Smooth muscle cell (in vitro differentiated cells): Measurements from ENCODE around the gene MMP25. TPM values are rescaled to one million over a fixed set of nuclear protein-coding genes. Genes with fewer than 3 reads are reported as not detected.

Source experiments
- DNase-seq: peaks from one replicate; lab custom pipeline; 2025; ENCODE audit not compliant: unreplicated experiment; lab: John Stamatoyannopoulos, UW
- H2AFZ ChIP-seq: fragments of 200-600 bp; sonication (generic); 2 replicates; pipeline ENCODE4 v1.6.0; 2016; ENCODE audit warnings: antibody characterized with exemption, low read depth, mild to moderate bottlenecking
- H3F3A ChIP-seq: fragments of 200-600 bp; sonication (generic); 2 replicates; pipeline ENCODE4 v1.6.0; 2017; ENCODE audit warnings: antibody characterized with exemption, low read depth
- H3K27ac ChIP-seq: fragments of 200-600 bp; sonication (generic); 2 replicates; pipeline ENCODE4 v1.5.1; 2016; ENCODE audit warnings: low read depth, mild to moderate bottlenecking
- H3K27me3 ChIP-seq: fragments of 200-600 bp; sonication (generic); 2 replicates; pipeline ENCODE4 v1.6.1; 2016; ENCODE audit warnings: low read depth, mild to moderate bottlenecking
- H3K36me3 ChIP-seq: fragments of 200-600 bp; sonication (generic); 2 replicates; pipeline ENCODE4 v1.5.1; 2016; ENCODE audit warnings: low read depth
- H3K4me1 ChIP-seq: fragments of 200-600 bp; sonication (generic); 2 replicates; pipeline ENCODE4 v1.5.1; 2016; ENCODE audit warnings: low read depth
- H3K4me2 ChIP-seq: fragments of 200-600 bp; sonication (generic); 2 replicates; pipeline ENCODE4 v1.6.0; 2016; ENCODE audit warnings: mild to moderate bottlenecking
- H3K4me3 ChIP-seq: fragments of 200-600 bp; sonication (generic); 2 replicates; pipeline ENCODE4 v1.5.1; 2016; ENCODE audit warnings: mild to moderate bottlenecking
- H3K79me2 ChIP-seq: fragments of 200-600 bp; sonication (generic); 2 replicates; pipeline ENCODE4 v1.6.0; 2016; ENCODE audit warnings: low read depth, mild to moderate bottlenecking
- H3K9ac ChIP-seq: fragments of 200-600 bp; sonication (generic); 2 replicates; pipeline ENCODE4 v1.6.0; 2016; ENCODE audit warnings: low read depth
- H3K9me3 ChIP-seq: fragments of 200-600 bp; sonication (generic); replicated peaks from 2 replicates; pipeline ENCODE4 v1.5.1; 2016; ENCODE audit warnings: low read depth
- H4K20me1 ChIP-seq: fragments of 200-600 bp; sonication (generic); 2 replicates; pipeline ENCODE4 v1.6.0; 2016; ENCODE audit warnings: low read depth
- WGBS: methylation state at CpG from one replicate; pipeline ENCODE4 v1.1.7; 2016; ENCODE audit warnings: low lambda C conversion rate; 5-methylcytosine and 5-hydroxymethylcytosine counted together
- polyA plus RNA-seq: library from polyadenylated mRNA; unstranded; fragments of >200 nt; fragmentation: Nextera tagmentation; extraction: Ambion mirVana; gene quantifications from 2 replicates; pipeline ENCODE4 v1.2.1, GENCODE V29; 2016
- total RNA-seq: library from RNA; depleted of rRNA; stranded (reverse); fragments of >200 nt; gene quantifications from 2 replicates; pipeline ENCODE4 v1.2.3, GENCODE V29; 2014
- TF ChIP-seq, protein P1 (sequence below): fragments of 200-600 bp; sonication (generic); IDR thresholded peaks from 2 replicates; pipeline ENCODE4 v1.5.1; 2017; ENCODE audit warnings: borderline replicate concordance, mild to moderate bottlenecking, antibody characterized with exemption; ENCODE audit not compliant: insufficient read depth, poor library complexity, severe bottlenecking

The MMP25 gene
- total and polyA plus RNA-seq, 2 experiments from 2014 or later: 0.90 to 1.3 TPM

DNA sequence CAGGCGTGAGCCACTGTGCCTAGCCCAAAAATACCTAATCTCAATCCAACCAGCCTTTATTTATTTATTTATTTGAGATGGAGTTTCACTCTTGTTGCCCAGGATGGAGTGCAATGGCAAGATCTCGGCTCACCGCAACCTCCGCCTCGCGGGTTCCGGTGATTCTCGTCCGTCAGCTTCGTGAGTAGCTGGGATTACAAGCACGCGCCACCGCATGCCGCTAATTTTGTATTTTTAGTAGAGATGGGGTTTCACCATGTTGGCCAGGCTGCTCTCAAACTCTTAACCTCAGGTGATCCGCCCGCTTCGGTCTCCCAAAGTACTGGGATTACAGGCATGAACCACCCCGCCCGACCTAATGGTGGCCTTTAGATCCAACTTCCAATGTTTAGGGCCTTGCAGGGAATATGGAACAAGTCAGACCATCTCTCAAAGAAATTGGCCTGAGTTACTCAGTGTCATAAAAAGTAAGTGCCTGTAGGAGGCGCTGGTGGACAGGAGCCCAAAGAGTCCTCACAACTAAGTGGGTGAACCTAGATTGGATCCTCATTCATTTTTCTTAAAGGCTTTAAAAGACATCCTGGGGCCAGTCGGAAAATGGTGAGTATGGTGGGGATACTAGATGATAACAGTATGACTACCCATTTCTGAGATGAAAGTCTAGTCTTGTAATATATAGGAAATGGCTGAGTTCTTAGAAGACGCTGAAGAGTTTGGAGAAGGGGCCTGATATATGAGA is 48.1 kb downstream of the MMP25 start:
- Histone ChIP-seq H4K20me1 (no peaks in the 10 kb centered on the region), H3F3A (no peaks in the 10 kb centered on the region), H3K4me3 (no peak overlapping the region), H3K9ac (no peak overlapping the region), H3K79me2 (no peaks in the 10 kb centered on the region), H3K36me3 (no peaks in the 10 kb centered on the region), H2AFZ (no peak overlapping the region), H3K27ac (no peak overlapping the region), H3K9me3 (no peaks in the 10 kb centered on the region), H3K4me1 (peaks cover 9% of the 10 kb centered on the region), H3K27me3 (no peaks in the 10 kb centered on the region), H3K4me2 (no peak overlapping the region)
- no peak for DNase-seq
- TF ChIP-seq, protein P1, sequence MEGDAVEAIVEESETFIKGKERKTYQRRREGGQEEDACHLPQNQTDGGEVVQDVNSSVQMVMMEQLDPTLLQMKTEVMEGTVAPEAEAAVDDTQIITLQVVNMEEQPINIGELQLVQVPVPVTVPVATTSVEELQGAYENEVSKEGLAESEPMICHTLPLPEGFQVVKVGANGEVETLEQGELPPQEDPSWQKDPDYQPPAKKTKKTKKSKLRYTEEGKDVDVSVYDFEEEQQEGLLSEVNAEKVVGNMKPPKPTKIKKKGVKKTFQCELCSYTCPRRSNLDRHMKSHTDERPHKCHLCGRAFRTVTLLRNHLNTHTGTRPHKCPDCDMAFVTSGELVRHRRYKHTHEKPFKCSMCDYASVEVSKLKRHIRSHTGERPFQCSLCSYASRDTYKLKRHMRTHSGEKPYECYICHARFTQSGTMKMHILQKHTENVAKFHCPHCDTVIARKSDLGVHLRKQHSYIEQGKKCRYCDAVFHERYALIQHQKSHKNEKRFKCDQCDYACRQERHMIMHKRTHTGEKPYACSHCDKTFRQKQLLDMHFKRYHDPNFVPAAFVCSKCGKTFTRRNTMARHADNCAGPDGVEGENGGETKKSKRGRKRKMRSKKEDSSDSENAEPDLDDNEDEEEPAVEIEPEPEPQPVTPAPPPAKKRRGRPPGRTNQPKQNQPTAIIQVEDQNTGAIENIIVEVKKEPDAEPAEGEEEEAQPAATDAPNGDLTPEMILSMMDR: peak; percentile 48
- 86% methylated on average over 22 of the region's 22 CpGs for WGBS

DNA sequence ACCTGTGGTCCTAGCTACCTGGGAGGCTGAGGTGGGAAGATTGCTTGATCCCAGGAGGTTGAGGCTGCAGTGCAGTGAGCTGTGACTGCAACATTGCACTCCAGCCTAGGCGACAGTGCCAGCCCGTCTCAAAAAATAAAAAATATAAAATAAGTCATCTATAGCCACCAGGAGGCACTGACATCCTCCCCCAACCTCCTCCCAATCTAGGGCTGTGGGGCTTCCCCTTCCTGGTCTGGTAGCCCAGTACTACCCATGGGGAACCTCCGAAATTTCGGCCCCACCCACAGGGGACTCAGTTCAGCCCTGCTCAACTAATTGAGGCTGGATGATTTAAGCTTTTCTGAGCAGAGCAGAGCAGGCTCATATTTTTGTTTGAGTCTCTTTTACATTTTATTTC is 49.5 kb downstream of the MMP25 start:
- H3K4me3 ChIP-seq: no peak overlapping the region
- H3F3A ChIP-seq: no peaks in the 10 kb centered on the region
- no peaks in the 10 kb centered on the region for H3K9me3 ChIP-seq
- no peaks in the 10 kb centered on the region for H3K79me2 ChIP-seq
- no peak for DNase-seq
- no peak overlapping the region for H2AFZ ChIP-seq
- peaks cover 9% of the 10 kb centered on the region for H3K4me1 ChIP-seq
- TF ChIP-seq, protein P1: peak; percentile 10
- no peak overlapping the region for H3K4me2 ChIP-seq
- H4K20me1 ChIP-seq: no peaks in the 10 kb centered on the region
- H3K27me3 ChIP-seq: no peaks in the 10 kb centered on the region
- no peaks in the 10 kb centered on the region for H3K36me3 ChIP-seq
- H3K9ac ChIP-seq: no peak overlapping the region
- WGBS: 81% methylated on average over 4 of the region's 4 CpGs
- H3K27ac ChIP-seq: no peak overlapping the region

DNA sequence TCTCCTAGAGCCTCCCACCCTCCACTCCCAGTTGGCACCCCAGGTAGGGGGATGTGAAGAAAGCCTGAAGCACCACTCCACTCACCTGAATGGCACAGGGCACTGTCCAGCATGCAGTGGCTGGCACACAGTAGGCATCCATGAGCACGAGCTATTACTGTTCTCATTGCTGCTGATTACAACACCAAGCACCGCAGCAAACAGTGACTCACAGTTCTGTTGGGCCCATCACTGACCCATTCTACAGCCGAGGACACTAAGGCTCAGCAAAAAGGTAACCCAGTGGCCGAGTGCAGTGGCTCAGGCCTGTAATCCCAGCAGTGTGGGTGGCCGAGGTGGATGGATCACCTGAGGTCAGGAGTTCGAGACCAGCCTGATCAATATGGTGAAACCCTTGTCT is 50.0 kb downstream of the MMP25 start:
- H3K27ac ChIP-seq: no peak overlapping the region
- no peak overlapping the region for H3K4me3 ChIP-seq
- WGBS: 95% methylated on average over 6 of the region's 6 CpGs
- H4K20me1 ChIP-seq: no peaks in the 10 kb centered on the region
- no peaks in the 10 kb centered on the region for H3K79me2 ChIP-seq
- H3K4me1 ChIP-seq: peaks cover 9% of the 10 kb centered on the region
- no peaks in the 10 kb centered on the region for H3K9me3 ChIP-seq
- no peaks in the 10 kb centered on the region for H3K27me3 ChIP-seq
- no peaks in the 10 kb centered on the region for H3F3A ChIP-seq
- DNase-seq: no peak
- no peak overlapping the region for H3K9ac ChIP-seq
- TF ChIP-seq, protein P1: no peak
- no peak overlapping the region for H2AFZ ChIP-seq
- no peaks in the 10 kb centered on the region for H3K36me3 ChIP-seq
- H3K4me2 ChIP-seq: no peak overlapping the region

DNA sequence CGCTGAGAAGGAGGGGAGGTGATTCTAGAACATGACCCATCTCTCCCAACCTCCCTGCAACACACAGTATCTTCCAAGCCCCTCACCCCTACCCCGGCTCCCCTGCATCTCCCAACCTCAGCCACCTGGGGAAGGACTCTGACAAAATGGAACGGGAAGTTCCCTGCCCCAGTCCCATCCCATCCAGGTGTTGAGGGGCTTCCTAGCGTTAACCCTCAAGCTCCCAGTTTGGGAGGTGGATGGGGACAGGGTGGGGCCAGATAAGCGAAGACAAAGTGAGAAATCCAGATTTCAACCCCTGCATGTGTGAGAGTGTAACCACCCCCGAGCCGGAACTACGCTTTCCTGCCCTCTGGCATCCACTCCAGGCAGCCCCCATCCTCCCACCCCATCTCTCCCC is 50.9 kb downstream of the MMP25 start:
- WGBS: 47% methylated on average over 8 of the region's 8 CpGs
- Histone ChIP-seq H3K27me3 (no peaks in the 10 kb centered on the region), H3K27ac (no peak overlapping the region), H3F3A (no peaks in the 10 kb centered on the region), H3K4me1 (peaks cover 17% of the 10 kb centered on the region), H3K9ac (no peak overlapping the region), H3K9me3 (no peaks in the 10 kb centered on the region), H3K36me3 (no peaks in the 10 kb centered on the region), H3K79me2 (no peaks in the 10 kb centered on the region), H3K4me2 (no peak overlapping the region), H2AFZ (no peak overlapping the region), H4K20me1 (no peaks in the 10 kb centered on the region), H3K4me3 (no peak overlapping the region)
- no peak for DNase-seq
- TF ChIP-seq, protein P1: no peak
